HG03469 (cell line): ENCODE data around the gene RRAD.
A peak's percentile ranks its signal among the peaks of the same experiment; 100 is the strongest.
"Not testable (repeated sequence)": the region's sequence is repeated elsewhere in the genome, so short reads cannot be mapped to it uniquely, and the experiment has no call there.

Source experiments
- ATAC-seq: cut with Tn5 transposase; IDR thresholded peaks from one replicate; pipeline ENCODE4 v1.9.1; 2021; ENCODE audit warnings: mild to moderate bottlenecking, moderate library complexity, moderate number of reproducible peaks; ENCODE audit not compliant: unreplicated experiment

Gene RRAD

DNA sequence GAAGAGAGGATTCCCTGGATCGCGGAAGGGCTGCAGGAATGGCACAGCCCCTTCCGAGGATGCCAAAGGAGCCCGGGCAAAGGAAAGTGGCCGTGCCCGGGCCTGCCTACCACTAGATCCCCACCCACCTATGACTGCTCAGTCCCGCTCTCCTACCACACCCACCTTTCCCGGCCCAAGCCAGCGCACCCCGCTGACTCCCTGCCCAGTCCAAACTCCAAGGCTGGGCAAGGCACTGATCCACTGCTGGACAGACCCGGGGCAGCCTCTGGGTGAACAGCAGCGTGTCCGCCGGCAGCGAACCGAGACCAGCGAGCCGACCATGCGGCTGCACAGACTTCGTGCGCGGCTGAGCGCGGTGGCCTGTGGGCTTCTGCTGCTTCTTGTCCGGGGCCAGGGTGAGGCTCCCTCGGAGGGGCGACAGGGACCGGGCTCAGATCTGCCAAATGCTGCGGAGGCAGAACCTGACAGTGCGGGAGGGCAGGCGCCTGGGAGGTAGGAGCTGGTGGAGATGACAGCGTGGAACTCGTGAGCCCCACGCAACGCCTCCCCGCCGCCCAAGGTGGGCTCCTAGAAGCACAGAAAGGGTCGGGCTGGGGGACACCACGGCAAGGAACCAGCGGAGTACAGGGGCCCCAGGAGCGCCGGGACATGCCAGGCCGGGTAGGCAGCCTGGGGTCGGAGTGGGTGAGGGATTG, 10.1 kb upstream of the RRAD start, which contains the start of gene CES2:
CES2 (plus strand) TSS at position 203 of the 698 bp plus-strand sequence; CDS start at position 323, 120 bp downstream.
- no peak for ATAC-seq

DNA sequence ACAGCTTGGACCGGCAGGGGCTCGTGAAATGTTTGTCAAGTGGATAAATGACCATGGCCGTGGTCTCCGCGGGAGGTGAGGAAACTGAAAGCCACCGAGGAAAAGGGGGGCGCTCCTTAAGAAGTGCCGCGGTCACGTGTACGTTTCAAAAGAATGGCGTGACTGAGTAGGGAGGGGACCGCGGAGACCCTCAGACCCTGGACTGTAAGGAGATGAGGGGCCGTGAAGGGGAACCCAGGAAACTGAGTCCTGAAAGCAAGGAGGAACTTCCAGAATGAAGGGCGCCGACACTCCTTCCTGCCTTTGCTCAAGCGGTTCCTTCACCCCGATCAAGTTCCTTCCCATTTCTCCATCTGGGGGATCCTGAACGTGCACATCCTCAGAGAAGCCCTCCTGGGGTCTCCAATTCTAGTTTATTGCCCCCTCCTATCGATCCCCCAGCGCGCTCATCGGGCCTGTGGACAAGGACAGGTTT, 9.5 kb upstream of the RRAD start:
- not testable (repeated sequence) for ATAC-seq

DNA sequence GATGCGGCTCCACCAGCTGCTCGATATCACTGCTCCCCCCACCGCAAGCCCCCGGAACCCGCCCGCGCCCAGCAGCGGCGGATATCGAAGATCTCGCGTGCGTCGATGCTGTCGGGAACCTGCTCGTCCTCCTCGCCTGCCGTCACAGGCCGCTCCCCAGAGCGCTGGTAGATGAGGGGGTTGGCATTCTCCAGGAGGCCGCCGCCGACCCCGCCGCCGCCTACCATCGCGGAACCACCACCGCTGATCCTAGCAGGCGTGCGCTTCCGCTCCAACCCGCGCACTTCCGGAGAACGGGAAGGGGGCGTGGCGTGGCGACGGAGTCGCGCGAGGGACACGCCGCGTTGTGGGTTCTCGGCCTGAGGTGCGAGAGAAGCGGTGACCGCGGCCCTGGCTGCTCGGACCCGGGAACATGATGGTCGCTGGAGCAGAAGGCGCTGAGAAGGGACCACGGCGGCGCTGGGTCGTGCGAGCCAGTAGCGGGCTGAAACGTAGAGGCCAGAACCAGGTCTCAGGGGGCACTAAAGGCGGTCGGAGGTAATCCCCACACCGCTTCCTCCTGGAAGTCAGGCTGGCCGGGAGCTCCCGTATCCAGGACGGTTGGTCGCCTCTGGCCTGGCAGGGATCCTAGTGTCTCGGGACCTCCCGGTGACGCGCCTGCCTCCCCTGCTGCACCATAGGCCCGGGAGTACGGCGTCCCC, 9.0 kb upstream of the RRAD start, which contains the start of gene CIAO2B:
CIAO2B (minus strand) TSS at position 265 of the 701 bp plus-strand sequence; CDS start at position 227, 38 bp downstream.
- peak; percentile 34 for ATAC-seq

DNA sequence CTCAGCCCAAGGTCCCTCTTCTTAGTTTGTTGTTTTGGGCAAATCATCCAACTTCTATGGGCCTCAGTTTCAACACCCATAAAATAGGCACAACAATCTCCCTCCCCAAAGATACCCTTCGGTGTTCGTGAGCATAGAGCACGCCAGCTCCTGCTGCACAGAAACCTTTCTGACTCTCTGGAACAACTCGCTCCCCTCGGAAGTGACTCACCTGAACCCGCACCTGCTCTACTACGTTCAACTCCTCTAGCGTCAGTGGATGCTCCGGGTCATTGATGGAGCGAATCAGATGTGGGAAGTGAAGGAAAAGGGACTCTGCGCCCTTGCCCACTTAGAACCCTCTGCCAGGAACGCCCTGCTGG, 8.4 kb upstream of the RRAD start:
- no peak for ATAC-seq

DNA sequence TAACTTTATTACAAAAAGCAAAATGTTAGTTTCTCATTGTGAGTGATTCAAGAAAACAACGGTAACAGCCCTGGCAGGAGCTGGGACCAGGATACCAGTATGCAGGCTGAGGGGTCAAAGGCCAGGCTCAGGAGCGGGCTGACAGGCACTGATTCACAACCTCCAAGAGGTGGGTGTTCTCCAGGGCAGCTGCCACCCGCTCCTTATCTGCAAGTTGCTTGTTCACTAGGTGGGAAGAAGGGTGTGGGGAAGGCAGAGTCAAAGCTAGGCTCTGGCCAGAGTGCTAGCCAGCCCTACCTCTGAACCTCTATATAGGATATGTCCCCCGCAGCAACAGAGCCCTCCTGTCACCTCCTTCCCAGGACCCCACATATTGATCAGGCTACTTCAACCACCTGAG, 6.7 kb upstream of the RRAD start:
- ATAC-seq = no peak

DNA sequence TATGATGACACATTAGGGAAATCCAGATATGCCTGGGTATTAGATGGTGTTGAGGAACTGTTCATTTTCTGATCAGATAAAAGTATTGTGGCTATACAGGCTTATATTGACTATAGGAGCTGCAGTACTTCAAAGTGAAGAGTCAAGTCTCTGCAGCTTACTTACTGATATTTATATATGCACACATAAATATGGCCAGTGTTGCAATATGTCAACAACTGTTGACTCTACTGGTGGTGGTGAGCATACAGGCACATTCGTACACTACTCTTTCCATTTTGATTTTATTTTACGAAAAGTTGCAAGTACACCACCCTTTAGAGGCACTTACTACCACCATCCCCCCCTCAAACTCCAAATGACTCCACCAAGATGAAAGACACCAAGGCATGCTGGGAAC, 6.3 kb upstream of the RRAD start:
- ATAC-seq = no peak

DNA sequence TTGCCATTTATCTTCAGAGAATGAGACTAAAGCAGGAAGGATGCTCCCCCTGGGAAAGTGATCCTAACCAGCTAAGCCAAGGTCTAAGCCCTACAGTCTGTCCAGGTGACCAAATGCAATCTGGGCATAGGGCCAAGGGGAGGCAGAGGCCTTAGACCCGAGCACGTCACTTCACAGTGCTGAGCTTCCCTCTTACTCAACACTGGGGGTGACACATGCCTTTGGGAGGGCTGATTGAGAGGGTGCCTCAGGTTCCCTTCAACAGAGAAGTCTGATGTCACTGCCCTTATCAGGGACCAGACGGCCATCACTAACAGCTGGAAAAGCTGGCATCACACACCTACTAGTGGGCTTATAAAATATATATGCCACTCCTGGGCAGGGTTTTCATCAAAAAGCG, 4.9 kb upstream of the RRAD start:
- ATAC-seq = no peak

DNA sequence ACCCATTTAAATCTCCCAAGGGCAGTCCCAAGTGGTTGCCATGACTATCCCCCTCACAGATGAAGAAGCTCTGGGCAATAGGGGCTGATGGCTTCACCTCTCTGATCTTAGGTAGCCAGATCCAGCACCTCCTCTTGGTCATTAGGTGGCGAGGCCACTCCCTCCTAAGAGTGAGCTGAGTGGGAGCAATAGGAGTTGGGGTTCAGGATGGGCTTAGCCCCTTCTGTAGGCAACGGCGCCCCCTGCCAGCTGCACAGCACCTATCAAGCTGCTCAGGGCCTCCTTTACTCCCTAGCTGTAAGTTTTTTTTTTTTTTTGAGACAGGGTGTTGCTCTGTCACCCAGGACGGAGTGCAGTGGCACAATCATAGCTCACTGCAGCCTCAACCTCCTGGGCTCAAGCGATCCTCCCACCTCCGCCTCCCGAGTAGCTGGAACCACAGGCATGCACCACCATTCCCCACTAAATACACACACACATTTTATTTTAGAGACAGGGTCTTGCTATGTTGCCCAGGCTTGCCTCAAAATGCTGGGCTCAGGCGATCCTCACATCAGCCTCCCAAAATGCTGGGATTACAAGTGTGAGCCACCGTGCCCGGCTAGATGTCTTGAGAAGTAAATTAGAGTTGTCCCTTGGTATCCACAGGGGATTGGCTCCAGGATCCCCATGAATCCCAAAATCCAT, 3.5 kb upstream of the RRAD start:
- no peak for ATAC-seq

DNA sequence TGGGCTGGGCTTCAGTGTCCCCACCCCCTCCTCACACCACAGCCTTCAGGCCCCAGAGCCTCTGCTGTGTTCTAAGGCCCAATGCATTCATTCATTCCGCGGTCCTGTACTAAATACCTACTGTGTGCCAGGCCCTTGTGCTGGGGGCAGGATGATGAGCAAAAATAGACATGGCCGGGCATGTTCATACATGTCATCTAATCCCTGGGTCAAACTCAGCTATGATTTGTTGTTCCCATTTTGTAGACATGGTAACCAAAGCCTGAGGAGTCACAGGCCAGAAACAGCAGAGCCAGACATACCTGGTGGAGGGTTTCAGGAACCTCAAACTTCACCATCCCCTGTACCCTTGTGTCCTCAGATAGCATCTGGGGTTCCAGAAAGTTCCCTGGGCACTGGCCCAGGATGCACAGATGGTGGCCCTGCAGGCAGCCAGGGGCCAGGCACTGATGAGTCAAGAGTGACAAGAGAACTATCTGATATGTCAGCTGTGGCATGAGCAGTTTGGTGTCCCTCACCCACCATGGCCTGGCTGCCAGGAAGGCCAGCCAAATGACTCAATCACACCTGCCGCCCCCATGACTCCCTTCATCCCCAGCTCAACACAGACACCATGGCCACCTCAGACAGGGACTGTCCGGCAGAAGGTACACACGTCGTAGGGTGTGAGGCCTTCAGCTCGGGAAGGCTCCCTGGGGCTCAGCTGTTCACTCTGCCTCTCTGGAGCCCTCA, 2.7 kb upstream of the RRAD start:
- ATAC-seq = no peak

DNA sequence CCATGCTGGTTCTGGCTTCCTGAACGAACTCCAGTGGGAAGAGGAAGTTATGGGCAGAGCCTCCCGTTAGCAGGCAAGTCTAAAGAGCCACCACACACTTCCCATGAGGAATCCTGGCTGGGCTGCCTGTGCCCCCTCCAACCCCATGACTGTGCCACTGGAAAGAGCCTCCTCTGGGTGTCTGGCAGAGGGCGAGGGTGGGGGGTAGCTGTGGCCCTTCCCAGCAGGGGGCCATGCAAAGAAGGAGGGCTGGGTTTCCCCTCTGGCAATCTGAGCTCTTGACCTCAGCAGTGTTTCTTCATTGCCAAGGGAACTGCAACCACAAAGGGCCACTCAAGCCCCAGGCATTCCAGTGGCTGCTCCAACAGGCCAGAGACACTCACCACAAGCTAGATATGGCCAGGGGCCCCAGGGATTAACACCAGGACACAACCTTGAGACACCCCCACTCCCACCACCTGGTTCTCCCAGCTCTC, 1.7 kb upstream of the RRAD start:
- no peak for ATAC-seq

DNA sequence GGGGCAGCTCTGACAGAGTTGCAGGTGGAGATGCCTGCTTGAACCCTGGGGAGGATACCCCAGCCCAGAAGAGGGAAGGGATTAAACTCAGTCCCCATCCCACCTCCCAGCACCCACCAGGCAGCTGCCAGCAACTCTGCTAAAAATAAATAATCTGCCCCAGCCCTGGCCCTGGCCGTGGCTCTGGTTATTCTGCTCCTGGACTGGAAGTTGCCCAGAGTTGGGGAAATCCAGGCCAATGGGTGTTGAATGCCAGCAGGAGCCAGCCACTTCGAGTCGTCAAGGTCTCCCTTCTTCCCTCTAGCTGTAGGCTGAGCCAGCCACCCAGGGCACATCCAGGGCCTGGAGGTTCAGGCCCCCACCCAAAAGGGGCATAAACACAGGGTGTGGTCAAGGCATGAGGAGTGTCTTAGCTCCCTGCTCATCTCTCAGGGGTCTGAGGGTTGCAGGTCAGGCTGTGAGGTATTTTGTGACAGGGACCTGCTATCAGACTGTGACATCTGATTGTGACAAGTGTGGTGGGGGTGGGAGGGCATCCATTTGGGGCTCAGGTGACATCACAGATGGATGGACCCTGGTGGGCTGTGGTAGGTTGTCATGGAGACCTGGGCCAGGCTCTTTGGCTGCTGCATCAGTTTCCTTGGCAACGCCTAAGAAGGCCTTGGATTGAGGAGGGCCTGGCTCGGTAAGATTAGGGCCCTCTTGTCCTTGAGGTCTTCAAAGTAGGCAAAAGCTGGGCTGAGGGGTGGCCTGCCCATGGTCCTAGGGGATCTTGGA, 1.0 kb upstream of the RRAD start:
- ATAC-seq = no peak

DNA sequence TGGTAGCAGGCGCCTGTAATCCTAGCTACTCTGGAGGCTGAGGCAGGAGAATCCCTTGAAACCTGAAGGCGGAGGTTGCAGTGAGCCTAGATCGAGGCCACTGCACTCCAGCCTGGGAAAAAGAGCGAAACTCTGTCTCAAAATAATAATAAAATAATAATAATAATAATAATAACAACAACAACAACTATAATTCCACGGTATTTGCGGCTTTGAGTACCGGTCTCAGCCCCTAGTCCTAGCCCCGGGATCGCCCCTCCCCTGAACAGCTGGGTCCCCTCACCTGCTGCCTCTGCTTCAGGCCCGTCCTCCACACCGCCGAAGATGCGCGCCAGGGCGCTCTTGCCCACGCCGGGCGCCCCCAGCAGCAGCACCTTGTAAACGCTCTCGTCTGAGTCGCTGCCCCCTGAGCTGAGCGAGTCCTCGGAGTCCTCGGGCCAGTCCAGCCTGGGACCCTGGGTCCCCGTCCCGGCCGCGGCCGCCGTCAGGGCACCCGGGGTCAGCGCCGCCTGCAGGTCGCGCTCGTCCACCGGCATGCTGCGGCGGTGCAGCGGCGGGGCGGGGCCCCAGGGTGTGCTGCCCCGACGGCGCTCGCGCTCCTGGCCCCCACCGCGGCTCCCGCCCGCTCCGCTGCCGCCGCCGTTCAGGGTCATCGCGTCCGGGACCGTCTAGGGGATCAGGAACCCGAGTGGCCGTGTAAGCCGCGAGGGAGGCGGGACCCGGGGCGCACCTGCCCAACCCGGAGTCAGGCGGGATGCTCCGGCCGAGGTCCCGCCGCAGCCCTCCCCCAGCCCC, 611 bp downstream of the RRAD start:
- ATAC-seq = no peak

DNA sequence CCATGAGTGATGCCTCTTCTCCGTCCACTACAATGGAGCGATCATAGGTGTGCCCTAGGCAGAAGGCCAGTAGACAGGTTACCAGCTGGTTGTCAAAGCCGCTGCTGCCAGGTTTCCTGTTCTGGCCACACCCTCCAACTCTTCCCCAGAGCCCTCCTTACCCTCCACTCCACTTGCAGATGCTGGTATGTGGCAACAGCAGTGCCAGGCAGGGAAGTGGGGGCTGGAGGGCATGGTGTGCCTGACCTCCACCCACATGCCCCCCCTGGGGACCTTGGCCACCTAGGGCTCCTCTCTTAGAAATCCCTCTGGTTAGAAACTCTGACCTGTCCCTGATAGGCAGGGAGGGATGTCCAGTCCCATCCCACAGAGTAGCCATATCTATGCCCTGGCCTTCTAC, 1.5 kb downstream of the RRAD start:
- ATAC-seq = no peak

DNA sequence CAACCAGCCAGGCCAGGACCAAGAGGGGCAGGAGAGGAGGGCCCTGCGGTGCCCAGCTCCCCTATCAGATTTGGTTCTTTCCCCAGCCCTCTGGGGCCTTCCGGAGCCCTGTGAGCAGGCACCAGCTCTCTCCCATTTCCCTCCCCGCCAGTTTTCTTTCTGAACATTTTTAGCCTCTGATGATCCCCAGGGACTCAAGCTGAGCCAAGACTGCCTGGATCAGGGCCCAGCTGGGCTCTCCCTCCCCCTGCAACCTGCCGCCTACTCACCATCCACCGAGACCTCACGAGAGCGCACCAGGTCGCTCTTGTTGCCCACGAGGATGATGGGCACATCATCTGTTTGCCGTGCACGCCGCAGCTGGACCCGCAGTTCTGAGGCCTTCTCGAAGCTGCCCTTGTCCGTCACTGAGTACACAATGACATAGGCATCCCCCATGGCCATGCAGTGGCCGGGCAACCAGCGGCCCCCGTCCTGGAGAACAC, 2.0 kb downstream of the RRAD start:
- ATAC-seq = no peak

DNA sequence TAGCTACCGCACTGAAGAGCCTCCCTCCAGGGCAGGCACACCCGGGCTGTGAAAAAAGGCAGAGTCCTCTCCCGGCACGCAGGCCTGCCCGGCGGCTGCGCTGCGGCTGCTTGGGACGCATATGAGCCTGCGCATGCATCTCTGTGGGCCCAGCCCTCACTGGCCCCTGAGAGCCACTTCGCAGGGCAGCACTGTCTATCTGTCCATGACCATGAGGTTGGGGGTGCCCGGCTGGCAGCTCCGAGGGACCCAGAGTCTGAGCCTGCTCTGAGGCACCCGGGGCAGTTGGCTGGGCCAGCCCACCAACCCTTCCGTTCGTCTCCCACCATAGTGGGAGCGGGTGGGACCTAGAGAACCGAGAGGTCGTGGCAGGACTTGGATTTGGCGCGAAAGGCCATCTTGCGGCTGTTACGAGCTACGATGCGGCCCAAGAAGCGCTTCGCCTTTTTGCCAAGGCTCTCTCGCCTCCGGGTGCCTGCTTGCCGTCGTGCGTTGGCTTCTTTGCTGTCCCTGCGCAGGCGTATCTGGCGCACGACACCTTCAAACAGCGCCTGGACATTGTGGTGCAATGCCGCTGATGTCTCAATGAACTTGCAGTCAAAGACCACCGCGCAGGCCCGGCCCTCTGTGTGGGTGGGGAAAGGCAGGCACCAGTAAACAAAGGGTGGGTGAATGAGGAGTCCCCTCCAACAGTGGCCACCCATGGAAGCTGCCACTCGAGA, 3.4 kb downstream of the RRAD start:
- ATAC-seq = no peak

DNA sequence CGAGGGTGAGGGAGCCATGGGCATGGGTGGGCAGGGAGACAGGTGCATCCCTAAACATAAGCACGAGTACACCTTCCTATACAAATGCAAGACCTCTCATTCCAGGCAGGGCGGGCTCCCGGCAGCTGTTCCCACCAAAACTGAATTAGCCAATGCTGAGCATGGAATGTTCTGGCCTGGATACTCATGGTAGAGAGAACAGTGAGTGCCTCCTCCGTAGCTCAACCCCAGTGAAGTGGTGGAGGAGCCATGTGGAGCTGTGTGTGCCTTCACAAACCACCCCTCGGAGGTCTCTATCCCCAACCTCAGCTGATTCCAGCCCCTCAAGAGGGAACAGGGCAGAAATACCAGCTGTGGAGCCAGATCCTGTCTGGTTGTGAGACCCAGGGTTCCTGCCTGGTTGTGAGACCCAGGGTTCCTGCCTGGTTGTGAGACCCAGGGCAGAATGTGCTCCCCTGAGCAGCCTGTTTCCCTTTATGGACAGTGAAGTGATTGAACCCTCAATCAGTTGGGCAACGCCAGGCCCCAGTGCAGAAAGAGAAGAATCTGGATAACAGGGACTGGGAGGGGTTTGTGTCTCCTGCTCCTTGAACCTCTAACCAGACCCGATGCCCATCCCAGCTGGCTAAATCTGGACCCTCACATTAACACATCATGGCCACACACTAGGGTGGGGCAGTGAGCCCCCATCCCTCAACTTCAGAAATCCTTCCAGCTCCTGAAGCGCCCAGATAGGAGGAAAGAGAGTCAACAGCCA, 4.2 kb downstream of the RRAD start:
- ATAC-seq = no peak

DNA sequence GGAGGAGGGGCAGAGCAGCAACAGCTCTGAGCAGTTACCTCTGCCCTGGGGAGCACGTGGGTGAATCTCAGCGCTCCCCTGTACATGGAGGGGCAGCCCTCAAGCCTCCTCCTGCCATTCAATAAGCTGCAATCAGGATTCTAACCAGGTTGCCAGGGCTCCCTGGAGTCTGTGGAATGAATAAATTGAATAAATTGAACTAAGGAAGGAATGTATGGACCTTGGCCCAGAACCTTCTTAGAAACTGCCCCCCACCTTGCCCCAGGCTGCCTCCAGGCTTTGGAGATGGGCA, 5.1 kb downstream of the RRAD start:
- ATAC-seq = no peak
